HEK293T (cell line): ENCODE measurements around the gene RBM6.

Experiments used
- CTCF ChIA-PET: fragments of 350-600 bp; formaldehyde crosslinking; extraction: SDS; loops from one replicate; lab custom pipeline; 2021; ENCODE audit warnings: antibody characterized with exemption, inconsistent platforms; lab: Yijun Ruan, JAX
- POLR2A ChIA-PET: fragments of 350-600 bp; formaldehyde crosslinking; extraction: SDS; loops from one replicate; lab custom pipeline; 2020; ENCODE audit warnings: antibody characterized with exemption, inconsistent platforms; lab: Yijun Ruan, JAX
- DNase-seq: peaks from one replicate; pipeline ENCODE4 v3.0.0; 2012; ENCODE audit warnings: mixed read lengths; ENCODE audit errors: extremely low spot score
- ARNT ChIP-seq: fragments of 450-650 bp; IDR thresholded peaks from 2 replicates; pipeline ENCODE4 v1.6.1; 2017; ENCODE audit warnings: mild to moderate bottlenecking
- BHLHE40 ChIP-seq: fragments of 450-650 bp; IDR thresholded peaks from 2 replicates; pipeline ENCODE4 v1.6.1; 2016; ENCODE audit warnings: mild to moderate bottlenecking, moderate library complexity, borderline replicate concordance
- CTBP1 ChIP-seq: fragments of 450-650 bp; IDR thresholded peaks from 2 replicates; pipeline ENCODE4 v1.6.1; 2016; ENCODE audit warnings: borderline replicate concordance
- ELF4 ChIP-seq: fragments of 450-650 bp; IDR thresholded peaks from 2 replicates; pipeline ENCODE4 v1.6.1; 2017; ENCODE audit warnings: antibody characterized with exemption
- FOXA1 ChIP-seq: fragments of 450-650 bp; IDR thresholded peaks from 2 replicates; pipeline ENCODE4 v1.6.1; 2016; ENCODE audit warnings: mild to moderate bottlenecking
- FOXK2 ChIP-seq: fragments of 450-650 bp; IDR thresholded peaks from 2 replicates; pipeline ENCODE4 v1.6.1; 2016; ENCODE audit warnings: mild to moderate bottlenecking
- FOXM1 ChIP-seq: fragments of 450-650 bp; IDR thresholded peaks from 2 replicates; pipeline ENCODE4 v1.6.1; 2017; ENCODE audit warnings: mild to moderate bottlenecking, borderline replicate concordance
- HDGF ChIP-seq: fragments of 450-650 bp; IDR thresholded peaks from 2 replicates; pipeline ENCODE4 v1.6.1; 2017; ENCODE audit warnings: antibody characterized with exemption, borderline replicate concordance
- L3MBTL2 ChIP-seq: fragments of 450-650 bp; conservative IDR thresholded peaks from 2 replicates; pipeline ENCODE4 v1.6.1; 2016; ENCODE audit warnings: mild to moderate bottlenecking
- LEF1 ChIP-seq: fragments of 450-650 bp; IDR thresholded peaks from 2 replicates; pipeline ENCODE4 v1.6.1; 2017; ENCODE audit warnings: mild to moderate bottlenecking, borderline replicate concordance
- NFRKB ChIP-seq: fragments of 450-650 bp; IDR thresholded peaks from 2 replicates; pipeline ENCODE4 v1.6.1; 2016; ENCODE audit warnings: mild to moderate bottlenecking, moderate library complexity
- PKNOX1 ChIP-seq: fragments of 450-650 bp; IDR thresholded peaks from 2 replicates; pipeline ENCODE4 v1.6.1; 2016
- SP1 ChIP-seq: fragments of 450-650 bp; IDR thresholded peaks from 2 replicates; pipeline ENCODE4 v1.6.1; 2017
- SUZ12 ChIP-seq: fragments of 450-650 bp; IDR thresholded peaks from 2 replicates; pipeline ENCODE4 v1.6.1; 2016; ENCODE audit warnings: mild to moderate bottlenecking
- TARDBP ChIP-seq: fragments of 450-650 bp; IDR thresholded peaks from 2 replicates; pipeline ENCODE4 v1.6.1; 2016
- ZNF384 ChIP-seq: fragments of 450-650 bp; IDR thresholded peaks from 2 replicates; pipeline ENCODE4 v1.6.1; 2016

RBM6 gene

GRCh38 chr3:49906073-49906743 is 33.7 kb upstream of the RBM6 start:
- ChIA-PET CTCF (no interaction called here), POLR2A (interaction anchor here (1.9 kb wide), 1 partner anchor 23 kb away, joined by 7 read pairs; the partner anchor contains the start of gene MON1A)
- no peak for TF ChIP-seq ZNF384
- TF ChIP-seq NFRKB: no peak
- no peak for TF ChIP-seq ELF4
- no peak for TF ChIP-seq SUZ12
- no peak for TF ChIP-seq CTBP1
- TF ChIP-seq FOXM1: no peak
- TF ChIP-seq ARNT: no peak
- no peak for TF ChIP-seq SP1
- TF ChIP-seq LEF1: no peak
- TF ChIP-seq BHLHE40: no peak
- no peak for TF ChIP-seq L3MBTL2
- peak; percentile 56 for DNase-seq

DNA sequence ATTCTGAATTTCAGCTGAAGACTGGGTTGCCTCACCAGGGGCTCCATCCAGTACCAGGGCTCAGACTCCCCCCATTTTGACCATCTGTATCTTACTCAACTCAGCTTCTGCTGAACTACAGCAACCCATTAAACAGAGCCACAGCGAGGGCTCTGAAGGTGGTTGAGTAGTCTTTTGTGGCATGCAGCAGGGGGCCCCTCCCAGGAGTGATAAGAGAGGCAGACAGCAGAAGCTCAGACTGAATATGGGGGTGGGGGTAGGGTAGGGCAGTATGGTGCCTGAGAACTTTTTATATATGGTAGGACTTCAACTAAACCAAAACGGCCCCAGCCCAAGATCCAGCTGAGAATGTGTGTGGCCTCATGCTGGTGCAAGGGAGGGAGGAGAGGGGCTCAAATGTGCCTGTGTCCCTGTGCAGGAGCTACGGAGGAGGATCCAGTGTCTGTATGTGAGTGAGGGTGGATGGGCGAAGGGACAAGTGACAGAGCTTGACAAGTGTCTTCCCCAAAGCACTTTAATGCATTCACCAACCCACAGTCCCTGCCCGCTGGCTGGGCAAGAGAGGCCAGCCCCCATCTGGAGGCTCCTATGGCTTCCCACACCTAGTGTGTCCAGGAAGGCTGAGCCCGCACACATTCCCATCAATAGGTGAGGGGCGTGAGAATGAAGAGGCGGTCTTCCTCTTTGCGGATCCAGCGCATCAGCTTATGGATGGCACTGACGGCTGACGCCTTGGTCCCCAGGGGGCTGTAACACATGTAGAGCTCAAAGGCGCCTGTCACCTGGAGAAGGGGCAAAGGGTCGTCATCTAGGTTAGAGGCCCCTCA is 31.4 kb upstream of the RBM6 start:
- no peak for DNase-seq
- POLR2A ChIA-PET: interaction anchor here (2.1 kb wide), 1 partner anchor 21 kb away, joined by 9 read pairs; the partner anchor contains the start of gene MON1A
- no peak for TF ChIP-seq CTBP1
- no peak for TF ChIP-seq SP1
- no peak for TF ChIP-seq TARDBP
- no peak for TF ChIP-seq LEF1
- CTCF ChIA-PET: interaction anchor here (1.0 kb wide), 1 partner anchor 8 kb away, joined by 3 read pairs; no protein-coding TSS in a partner anchor

GRCh38 chr3:49910409-49911123 is 29.4 kb upstream of the RBM6 start:
- ChIA-PET CTCF (interaction anchor here (1.1 kb wide), 1 partner anchor 10 kb away, joined by 3 read pairs; no protein-coding TSS in a partner anchor), POLR2A (interaction anchor here (1.4 kb wide), 1 partner anchor 19 kb away, joined by 6 read pairs; the partner anchor contains the start of gene MON1A)
- no peak for DNase-seq
- no peak for TF ChIP-seq ELF4
- no peak for TF ChIP-seq FOXA1
- no peak for TF ChIP-seq FOXM1
- no peak for TF ChIP-seq SUZ12
- TF ChIP-seq ZNF384: no peak
- no peak for TF ChIP-seq L3MBTL2
- no peak for TF ChIP-seq NFRKB
- TF ChIP-seq FOXK2: no peak
- no peak for TF ChIP-seq LEF1
- no peak for TF ChIP-seq BHLHE40
- TF ChIP-seq ARNT: no peak
- no peak for TF ChIP-seq CTBP1
- TF ChIP-seq PKNOX1: no peak
- no peak for TF ChIP-seq TARDBP

- CTCF ChIA-PET: interaction anchor here (1.1 kb wide), 1 partner anchor 10 kb away, joined by 3 read pairs; no protein-coding TSS in a partner anchor
- POLR2A ChIA-PET: interaction anchor here (1.4 kb wide), 1 partner anchor 18 kb away, joined by 6 read pairs; the partner anchor contains the start of gene MON1A
- no peak for TF ChIP-seq SP1
- no peak for TF ChIP-seq ELF4
- TF ChIP-seq HDGF: no peak
- TF ChIP-seq TARDBP: no peak
- TF ChIP-seq PKNOX1: no peak
- TF ChIP-seq FOXA1: no peak
- no peak for TF ChIP-seq L3MBTL2
- TF ChIP-seq NFRKB: no peak
- no peak for TF ChIP-seq CTBP1
- no peak for TF ChIP-seq FOXM1
- TF ChIP-seq ZNF384: no peak
- no peak for TF ChIP-seq ARNT
- TF ChIP-seq LEF1: no peak
- no peak for DNase-seq
Measured at GRCh38 chr3:49911124-49911420, 28.9 kb upstream of the RBM6 start.

DNA sequence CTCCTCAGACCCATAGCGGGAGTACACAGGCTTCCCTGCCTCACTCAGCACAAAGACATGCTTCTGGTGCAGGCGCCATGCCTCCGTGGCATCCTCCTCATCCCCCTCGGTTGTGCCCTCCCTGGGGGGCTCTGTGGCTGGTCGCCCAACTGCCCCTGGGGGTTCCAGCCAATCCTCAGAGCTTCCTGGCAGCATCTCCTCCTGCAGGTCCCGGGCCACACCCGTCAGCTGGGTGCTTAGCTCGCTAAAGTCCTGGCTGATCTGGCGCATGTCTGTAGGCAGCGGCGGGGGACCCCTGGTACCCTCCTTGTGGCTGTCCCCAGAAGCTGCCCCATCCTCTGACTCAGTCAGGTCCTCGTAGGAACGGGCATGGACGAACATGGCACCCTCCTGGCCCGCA is 28.3 kb upstream of the RBM6 start:
- no peak for DNase-seq
- ChIA-PET POLR2A (interaction anchor here (1.4 to 2.2 kb wide), 2 partner anchors 13 to 18 kb away, joined by 6 to 7 read pairs; partner anchors contain the start of gene MON1A), CTCF (no interaction called here)
- no peak for TF ChIP-seq LEF1
- no peak for TF ChIP-seq FOXM1
- TF ChIP-seq PKNOX1: no peak
- no peak for TF ChIP-seq L3MBTL2
- TF ChIP-seq ZNF384: no peak
- no peak for TF ChIP-seq CTBP1
- no peak for TF ChIP-seq FOXK2
- no peak for TF ChIP-seq TARDBP
- no peak for TF ChIP-seq FOXA1
- TF ChIP-seq SUZ12: no peak
- TF ChIP-seq HDGF: no peak
- TF ChIP-seq ARNT: no peak
- TF ChIP-seq NFRKB: no peak
- no peak for TF ChIP-seq ELF4
- TF ChIP-seq BHLHE40: no peak
- TF ChIP-seq SP1: no peak
